ENCODE results near the gene PLAAT3.
A peak's percentile ranks its signal among the peaks of the same experiment; 100 is the strongest.
"Not testable (repeated sequence)": the region's sequence is repeated elsewhere in the genome, so short reads cannot be mapped to it uniquely, and the experiment has no call there.

Gene PLAAT3

DNA sequence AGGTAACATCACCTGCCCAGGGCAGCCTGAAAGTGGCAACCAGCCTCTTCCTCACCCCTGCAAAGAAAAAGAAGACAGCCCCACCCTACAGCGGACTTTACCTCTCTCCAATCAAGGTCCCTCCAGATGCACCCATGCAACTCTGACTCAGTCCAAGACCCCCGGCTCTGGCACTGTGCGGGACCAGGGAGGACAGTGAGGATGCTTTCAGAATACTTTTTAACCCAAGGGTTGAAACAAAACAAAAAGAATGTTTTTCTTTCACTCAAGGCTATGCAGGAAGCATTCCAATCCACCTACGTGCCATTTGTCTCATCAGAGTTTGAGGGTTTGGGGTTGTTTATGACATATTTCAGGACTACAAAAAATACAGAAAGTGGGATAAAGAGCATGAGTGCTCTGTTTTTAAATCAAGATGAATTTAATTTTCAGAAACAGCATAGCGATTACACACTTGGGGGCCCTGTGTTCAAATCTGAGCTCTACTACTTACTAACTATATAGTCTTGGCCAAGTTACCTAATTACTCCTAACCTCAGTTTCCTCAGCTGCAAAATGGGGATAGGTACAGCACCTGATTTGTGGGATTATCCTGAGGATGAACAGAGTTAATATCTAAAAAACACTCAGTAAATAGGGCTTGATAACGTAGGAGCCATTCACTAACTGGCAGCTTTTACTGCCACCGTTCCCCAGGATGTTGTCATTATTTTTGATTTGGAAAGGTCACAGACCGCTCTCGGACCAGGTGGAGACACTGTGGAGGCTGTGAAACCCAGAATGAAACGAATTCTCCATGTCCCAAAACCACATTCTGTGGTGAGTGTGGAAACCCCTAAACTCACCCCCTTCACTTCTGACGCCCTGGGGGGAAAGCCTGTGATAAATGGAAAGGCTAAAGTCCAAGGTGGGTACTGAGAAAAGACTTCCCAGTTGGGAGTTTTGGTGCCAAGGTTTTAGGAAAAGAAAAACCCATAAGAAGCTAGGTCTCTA is 5.6 kb downstream of the PLAAT3 start:
- DNase-seq: no peak

DNA sequence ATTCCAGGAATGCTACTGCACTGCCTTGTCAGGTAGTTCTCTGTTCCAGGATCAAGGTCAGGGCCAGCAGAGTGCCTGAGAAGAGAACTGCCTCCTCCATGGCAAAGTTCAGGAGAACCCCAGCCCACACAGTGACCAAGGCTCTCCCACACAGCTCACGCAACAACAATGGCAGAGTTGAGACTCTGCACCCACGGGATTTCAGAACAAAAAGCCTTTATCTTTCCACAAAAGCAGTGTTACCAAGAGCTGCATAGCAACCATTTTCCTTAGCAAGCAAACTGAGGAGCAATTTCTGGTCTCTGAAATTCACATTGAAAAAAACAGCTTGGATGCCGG is 11.1 kb downstream of the PLAAT3 start:
- peak; percentile 89 for DNase-seq

DNA sequence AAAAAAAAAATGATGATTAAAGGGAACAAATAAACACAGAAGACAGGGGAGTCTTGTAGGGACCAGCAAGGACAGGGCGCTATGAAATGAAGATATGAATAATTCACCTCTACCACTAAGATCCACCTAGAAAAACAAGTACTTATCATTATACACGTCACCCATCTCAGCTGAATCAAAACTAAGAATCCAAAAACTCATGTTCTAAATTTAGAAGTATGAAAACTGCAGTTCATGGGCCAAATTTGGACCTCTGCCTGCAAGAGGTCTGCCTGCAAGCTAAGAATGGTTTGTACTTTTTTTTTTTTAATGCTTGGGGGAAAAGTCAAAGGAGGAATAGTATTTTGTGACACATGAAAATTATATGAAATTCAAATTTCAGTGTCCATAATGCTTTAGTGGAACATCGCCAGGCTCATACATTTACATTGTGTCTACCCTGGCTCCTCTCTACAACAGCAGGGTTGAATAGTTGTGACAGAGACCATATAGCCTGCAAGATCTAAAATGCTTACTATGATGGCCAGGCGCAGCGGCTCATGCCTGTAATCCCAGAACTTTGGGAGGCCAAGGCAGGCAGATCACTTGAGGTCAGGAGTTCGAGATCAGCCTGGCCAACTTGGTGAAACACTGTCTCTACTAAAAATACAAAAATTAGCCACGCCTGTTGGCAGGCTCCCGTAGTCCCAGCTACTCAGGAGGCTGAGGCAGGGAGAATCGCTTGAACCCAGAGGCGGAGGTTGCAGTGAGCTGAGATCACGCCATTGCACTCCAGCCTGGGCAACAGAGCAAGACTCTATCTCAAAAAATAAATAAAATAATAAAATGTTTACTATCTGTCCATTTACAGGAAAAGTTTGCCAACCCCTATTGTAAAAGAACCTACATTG is 11.7 kb downstream of the PLAAT3 start:
- DNase-seq: peak; percentile 38

DNA sequence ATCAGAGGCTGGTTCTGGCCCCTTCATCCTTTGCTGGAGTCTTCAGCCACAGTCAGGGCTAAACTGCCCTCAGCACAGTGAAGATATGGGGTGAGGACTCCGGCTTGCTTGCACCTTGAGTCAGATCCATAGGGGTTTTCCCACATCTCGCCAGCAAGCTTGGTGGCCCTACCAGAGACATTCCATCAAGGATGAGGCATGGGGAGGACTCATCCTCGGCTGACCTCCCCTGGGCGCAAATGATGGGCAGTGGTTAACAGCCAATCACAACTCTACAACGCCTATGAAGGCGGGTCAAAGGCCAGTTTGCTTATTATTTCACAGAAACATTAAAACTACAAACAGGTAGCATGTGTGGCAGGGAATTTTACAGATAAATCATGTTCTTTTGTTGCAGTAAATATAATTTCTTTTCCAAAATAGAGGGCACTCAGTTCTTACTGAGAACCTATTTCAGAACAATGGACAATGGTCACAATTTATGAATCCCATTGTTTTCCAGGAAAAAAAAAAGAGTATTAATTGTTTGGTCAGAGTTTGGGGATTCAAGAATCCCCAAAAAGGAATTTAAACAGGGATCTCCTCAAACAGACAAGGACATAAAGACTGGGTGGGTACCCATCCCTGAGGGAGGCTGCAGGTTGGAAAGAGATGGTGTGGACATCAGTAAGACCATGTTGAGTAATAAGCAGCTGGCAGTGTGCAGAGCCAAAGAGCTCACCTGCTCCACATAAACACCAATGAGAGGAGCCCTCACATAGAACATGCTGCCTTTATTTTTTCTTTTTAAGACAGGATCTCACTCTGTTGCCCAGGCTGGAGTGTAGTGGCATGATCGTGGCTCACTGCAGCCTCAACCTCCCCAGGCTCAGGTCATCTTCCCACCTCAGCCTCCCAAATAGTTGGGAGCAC is 14.8 kb downstream of the PLAAT3 start:
- peak; percentile 70 for DNase-seq

DNA sequence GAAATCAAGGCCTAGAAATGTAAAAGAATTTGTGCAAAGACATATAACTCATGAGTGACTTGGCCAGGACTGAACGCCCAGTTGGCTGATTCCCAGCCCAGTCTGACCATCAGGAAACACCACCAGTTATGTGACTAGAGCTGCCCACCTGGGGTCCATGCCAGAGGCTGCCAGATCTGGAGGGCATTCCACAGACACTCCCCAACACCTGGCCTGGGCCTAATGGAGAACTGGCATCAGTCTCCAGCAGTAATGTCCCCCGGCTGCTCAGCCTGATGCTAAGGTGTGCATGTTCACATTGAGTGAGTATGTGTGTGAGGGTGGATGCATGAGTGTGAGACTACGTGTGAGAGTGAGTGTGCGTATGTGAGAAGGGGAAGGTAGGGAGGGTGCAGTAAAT is 15.7 kb downstream of the PLAAT3 start:
- DNase-seq: no peak

DNA sequence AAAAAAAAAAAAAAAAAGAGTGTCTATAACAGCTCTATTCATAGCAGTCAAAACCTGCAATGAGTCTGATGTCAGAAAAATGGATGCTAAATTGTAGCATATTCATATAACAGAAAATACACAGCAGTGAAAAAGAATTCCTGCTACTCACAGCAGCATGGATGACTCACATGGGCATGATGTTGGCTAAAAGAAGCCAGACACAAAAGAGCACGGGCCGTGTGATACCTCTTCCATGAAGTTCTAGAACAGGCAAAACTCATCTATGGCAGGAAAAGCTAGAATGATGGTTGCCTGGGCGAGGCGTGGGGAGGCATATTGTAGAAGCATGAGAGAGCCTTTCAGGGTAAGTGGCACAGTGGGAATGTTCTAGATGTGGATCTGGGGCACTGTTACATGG is 18.9 kb downstream of the PLAAT3 start:
- no peak for DNase-seq

DNA sequence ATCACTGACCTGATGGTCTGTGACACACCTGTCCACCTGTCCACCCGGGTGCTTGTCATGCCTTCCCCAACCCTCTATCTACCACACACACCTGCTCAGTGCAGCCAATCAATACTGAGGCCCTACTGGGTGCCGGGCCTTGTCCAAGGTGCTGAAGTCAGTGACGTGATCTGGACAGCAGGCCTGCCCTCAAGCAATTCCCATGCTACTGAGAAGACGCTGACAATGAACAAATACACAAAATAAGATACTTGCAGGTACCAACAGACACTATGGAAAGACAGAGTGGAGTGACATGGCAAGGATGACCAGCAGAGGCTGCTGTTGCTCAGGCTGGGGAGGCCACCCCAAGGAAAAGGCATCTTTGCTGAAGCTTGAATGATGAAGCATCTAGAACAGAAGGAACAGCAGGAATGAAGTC is 21.2 kb downstream of the PLAAT3 start:
- peak; percentile 59 for DNase-seq

DNA sequence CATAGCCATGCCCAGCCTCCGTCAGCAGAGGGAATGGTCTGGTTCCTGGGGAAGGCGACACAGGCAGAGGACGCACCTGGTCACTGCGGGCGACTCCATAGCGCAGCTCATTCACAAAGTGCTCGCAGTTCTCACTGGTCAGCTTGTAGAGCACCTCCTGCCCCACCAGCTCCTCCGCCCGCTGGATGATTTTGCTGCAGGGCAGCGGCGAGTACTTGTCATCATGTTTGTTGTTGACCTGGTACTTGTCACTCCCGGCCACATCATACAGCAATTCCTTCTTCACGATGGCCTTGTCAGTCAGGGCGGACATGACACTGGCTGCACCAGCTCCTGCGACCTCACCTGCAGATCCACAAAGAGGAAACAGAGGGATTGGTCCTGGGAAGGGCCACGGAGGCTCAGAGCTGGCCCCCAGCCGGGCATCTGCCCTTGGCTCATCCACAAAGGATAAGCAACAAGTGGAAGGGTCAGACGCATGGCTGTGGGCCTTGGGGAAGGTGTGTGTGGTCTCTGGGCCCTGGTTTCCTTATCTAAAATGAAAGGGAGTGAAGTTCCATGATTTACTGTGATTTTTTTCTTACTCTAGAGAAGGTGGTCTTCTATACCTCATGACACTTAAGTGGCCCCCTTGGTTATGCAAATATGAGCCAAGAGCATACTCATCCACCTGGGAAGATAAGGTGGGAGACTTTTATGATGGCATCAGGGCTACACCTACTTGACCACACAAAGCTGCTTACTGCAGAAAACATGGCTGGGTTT is 24.0 kb downstream of the PLAAT3 start:
- no peak for DNase-seq

DNA sequence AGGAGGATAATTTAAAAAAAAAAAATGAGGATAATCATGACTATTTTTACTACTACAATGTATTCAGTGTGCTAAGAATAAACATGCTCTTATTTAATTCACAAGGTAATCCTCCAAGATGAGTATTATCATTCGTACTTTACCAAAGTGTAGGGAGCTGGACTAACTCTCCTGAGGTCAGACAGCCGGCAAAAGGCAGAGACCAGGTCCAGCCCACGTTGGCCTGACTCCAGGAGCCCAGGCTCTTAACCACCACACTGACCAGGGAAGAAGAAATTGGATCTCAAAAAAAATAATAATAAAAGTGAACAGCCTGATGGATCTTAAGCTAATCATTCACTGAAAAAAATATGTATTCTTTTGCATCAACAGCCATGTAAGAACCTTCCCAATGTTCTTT is 25.2 kb downstream of the PLAAT3 start:
- no peak for DNase-seq

DNA sequence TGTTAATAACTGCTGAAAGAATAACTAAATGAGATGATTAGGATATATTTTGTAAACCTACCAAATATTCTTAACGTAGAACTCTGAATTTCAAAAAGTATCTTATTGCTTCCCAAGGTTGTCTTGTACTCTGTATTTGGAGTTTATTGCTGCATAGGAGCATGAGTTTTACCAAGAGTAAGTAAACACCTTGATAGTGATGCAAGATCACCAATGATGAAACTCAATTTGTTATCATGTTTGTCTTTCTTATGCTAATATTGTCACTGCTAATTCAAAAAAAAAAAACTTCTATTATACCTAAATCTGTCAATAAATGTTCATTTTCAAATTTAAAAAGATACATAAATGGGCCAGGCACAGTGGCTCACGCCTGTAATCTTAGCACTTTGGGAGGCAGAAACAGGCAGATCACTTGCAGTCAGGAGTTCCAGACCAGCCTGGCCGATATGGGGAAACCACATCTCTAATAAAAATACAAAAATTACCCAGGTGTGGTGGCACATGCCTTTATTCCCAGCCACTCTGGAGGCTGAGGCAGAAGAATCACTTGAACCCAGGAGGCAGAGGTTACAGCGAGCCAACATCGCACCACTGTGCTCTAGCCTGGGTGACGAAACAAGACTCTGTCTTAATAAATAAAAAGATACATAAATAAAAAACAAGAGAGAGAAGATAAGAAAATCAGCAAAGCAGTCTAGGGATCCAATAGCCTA is 27.6 kb downstream of the PLAAT3 start:
- DNase-seq: no peak

DNA sequence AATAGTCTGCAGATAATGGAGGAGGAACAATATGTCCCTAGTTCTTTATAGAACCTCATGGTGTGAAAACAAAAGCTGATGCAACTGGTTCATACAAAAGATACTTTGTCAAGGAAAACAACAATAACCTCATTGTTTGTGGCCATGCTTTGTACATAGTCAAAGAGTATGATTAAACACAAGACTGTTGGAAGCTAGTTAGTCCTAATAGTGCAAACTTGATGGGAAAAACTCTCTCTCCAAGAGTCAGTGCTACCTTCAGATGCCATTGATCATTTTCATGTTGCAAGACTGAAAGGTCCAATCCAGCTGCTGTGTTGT is 30.9 kb downstream of the PLAAT3 start:
- peak; percentile 92 for DNase-seq

DNA sequence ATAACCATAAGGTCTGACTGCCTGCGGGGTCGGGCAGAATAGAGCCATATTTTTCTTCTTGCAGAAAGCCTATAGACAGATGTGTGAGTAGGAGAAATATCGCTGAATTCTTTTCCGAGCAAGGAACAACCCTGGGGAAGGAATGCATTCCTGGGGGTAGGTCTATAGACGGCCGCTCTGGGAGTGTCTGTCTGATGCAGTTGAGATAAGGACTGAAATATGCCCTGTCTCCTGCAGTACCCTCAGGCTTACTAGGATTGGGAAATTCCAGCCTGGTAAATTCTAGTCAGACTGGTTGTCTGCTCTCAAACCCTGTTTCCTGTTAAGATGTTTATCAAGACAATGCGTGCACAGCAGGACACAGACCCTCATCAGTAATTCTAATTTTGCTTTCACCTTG is 33.0 kb downstream of the PLAAT3 start:
- not testable (repeated sequence) for DNase-seq

DNA sequence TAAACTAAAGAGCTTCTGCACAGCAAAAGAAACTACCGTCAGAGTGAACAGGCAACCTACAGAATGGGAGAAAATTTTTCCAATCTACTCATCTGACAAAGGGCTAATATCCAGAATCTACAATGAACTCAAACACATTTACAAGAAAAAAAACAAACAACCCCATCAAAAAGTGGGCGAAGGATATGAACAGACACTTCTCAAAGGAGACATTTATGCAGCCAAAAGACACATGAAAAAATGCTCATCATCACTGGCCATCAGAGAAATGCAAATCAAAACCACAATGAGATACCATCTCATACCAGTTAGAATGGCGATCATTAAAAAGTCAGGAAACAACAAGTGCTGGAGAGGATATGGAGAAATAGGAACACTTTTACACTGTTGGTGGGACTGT is 35.4 kb downstream of the PLAAT3 start:
- not testable (repeated sequence) for DNase-seq

DNA sequence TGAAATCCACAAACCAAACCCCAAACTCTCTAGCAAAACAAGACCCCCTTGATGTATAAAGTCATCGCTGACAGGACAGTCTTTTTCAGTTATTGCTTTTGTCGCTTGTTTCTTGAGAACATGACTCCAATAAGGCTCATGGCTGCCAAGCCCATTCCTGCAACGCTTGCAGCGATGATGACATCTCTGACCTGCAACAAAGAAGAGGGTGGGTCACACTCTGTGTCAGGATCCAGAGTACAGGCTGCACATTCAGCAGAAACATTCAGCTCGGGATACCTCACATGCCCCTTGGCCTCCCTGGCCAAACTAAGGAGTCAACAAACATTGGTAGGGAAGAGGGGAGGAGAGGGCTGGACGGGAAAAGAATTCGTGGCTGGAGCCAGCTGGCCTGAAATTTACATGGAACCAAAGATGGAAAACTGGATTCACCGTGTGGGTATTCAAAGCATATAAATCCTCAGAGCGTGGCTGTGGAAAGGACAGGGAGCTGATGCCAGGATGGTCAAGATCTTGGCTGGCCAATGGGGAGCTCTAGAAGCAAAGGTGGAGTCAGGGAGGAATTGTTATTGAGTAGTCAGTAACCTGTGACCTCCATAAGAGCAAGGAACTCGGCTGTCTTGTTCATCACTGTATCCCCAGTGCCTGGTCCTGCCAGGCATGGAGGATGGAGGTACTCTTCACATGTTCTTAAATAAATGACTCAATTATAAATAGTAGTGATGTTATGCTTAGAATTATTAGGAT is 39.2 kb downstream of the PLAAT3 start:
- DNase-seq: peak; percentile 32

DNA sequence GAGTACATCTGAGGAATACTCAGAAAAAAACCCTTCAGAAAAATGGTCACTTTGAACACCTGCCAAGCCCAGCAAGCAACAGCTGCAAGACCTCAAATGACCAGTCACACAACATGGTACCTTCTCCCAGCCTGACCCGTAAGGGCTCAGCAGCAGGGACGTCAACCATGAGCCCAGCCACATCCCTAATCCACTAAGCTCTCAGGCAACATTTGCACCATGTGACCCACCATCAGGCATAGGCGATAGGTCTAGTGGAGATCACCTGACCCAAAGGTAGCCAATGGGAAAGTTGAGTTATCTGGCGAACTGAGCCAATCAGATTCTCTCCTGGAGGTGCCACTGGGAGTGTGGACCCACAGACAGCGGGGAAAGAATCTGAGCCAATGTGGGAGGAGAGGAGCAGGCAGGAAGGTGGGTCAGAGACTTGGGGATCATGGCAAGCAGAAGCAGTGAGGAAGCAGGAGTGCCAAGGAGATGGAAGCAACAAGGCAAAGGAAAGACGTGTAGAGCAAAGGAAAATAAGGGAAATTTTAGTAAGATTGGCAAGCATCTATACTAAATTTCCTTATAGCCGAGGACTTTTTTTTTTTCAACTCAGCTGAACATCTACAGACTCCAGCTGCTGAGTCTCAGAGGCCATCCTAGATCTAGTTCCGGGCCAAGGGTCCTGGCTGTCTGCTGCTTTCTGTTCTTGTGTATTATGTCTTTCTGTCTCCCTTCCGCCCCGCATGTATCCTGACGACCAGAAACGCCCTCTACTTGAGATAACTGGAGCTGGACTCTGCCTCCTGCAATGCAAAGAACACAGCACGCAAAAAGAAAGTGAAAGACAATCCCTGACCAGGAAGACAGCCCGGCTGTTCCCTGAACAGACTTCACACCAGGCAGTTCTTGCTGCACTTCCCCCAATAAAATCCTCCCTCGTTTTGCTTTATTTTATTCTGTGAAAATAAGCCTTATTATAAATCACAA is 40.1 kb downstream of the PLAAT3 start:
- DNase-seq: peak; percentile 49

DNA sequence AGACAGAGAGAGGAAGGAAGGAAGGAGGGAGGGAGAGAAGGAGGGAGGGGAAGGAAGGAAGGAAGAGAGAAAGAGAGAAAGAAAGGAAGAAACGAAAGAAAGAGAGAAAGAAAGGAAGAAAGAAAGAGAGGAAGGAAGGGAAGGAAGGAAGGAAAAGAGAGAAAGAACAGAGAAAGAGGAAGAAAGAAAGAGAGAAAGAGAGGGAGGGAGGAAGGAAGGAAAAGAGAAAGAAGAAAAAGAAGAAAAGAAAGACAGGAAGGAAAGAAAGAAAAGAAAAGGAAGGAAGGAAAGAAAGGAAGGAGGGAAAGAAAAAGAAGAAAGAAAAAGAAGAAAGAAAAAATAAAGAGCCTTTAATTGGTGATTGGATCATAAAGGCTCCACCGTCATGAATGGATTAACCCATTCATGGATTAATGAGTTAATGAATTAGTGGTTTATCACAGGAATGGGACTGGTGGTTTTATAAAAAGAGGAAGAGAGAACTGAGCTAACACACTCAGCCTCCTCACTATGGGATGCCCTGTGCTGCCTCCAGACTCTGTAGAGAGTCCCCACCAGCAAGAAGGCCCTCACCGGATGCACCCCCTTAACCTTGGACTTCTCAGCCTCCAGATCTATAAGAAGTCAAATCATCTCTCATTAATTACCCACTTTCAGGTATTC is 42.1 kb downstream of the PLAAT3 start:
- DNase-seq: no peak

DNA sequence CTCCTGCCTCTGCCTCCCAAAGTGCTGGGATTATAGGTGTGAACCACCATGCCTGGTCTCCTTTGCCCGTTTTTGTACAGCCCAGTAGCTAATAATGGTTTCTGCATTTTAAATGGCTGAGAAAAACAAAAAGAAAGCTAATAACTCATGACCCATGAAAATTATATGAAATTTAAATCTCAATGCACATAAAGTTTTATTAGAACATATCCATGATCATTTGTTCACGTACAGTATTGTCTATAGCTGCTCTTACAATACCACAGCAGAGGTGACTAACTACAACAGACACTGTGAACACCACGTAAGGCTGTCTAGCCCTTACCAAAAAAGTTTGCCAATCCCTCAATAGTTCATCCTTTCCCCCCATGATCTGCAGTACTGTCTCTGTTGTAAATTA is 44.7 kb downstream of the PLAAT3 start:
- DNase-seq: no peak

DNA sequence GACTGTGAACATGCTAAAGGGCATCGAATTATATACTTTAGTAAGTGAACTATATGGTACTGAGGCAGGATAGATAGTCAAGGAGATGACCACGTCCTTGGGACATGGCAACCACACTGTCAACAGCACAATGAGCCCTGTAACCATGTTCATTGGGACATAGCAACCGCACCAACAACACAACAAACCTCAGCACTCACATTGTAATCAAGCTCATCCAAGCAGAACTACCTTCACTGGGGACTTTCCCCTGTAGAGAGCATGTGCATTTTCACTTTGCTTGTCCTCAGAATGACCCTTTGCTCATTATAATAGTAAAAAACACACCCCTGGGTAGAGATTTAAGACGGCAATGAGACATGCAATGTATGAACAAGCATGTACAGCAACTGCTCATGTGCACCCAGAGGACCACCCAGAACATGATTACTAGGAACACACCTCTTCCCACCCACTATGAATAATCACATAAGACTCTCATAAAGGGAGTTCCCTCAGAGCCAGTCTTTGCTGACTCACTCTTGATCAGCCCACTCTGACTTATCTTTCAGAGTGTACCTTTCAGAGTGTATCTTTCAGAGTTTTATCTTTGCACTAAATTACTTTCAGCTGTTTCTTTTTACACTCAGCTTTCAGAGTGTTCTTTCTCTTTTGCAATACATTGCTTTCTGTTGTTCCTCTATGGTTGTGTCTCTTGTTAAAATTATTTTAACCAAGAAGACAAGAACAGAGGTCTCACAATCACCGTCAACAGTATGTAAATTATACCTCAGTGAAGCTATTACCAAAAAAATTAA is 47.0 kb downstream of the PLAAT3 start:
- DNase-seq: no peak
